GM10266 (cell line): ENCODE data around the gene ADGRA1.

Experiments used
- DNase-seq: peaks from one replicate; pipeline ENCODE4 v3.0.0; 2012; ENCODE audit errors: extremely low spot score
- CTCF ChIP-seq: IDR thresholded peaks from 2 replicates; pipeline ENCODE4 v1.5.1; 2012; ENCODE audit warnings: mild to moderate bottlenecking, low read depth; ENCODE audit not compliant: control insufficient read depth, insufficient read depth; ENCODE audit errors: missing control alignments

The ADGRA1 gene

GRCh38 chr10:133126431-133127290, 38.9 kb downstream of the ADGRA1 start:
- DNase-seq, result no peak
- no peak for TF ChIP-seq CTCF

- no peak for TF ChIP-seq CTCF
- peak; percentile 42 for DNase-seq
These were observed 39.8 kb downstream of the ADGRA1 start for GRCh38 chr10:133127291-133128125.

- TF ChIP-seq CTCF, result no peak
- no peak for DNase-seq
These were observed 40.7 kb downstream of the ADGRA1 start for GRCh38 chr10:133128126-133129070.

- DNase-seq, result no peak
- TF ChIP-seq CTCF, result no peak
These were observed 41.5 kb downstream of the ADGRA1 start for GRCh38 chr10:133129071-133129858.

- TF ChIP-seq CTCF, result no peak
- DNase-seq, result no peak
These were observed 42.3 kb downstream of the ADGRA1 start for GRCh38 chr10:133129859-133130495.

GRCh38 chr10:133130602-133131001, 42.9 kb downstream of the ADGRA1 start:
- no peak for DNase-seq
- no peak for TF ChIP-seq CTCF
